WERI-Rb-1 (cell line): ENCODE measurements around the gene COL4A6.

Experiments
- DNase-seq: peaks from one replicate; pipeline ENCODE4 v3.0.0-alpha.2; 2020
- H3K27ac ChIP-seq: fragments of 250-450 bp; sonication (Bioruptor Pico); 2 replicates; pipeline ENCODE4 v1.5.1; 2020; ENCODE audit warnings: mild to moderate bottlenecking, moderate library complexity
- H3K27me3 ChIP-seq: fragments of 250-450 bp; sonication (Bioruptor Pico); 2 replicates; pipeline ENCODE4 v1.5.1; 2021; ENCODE audit warnings: mild to moderate bottlenecking, low read depth, moderate library complexity; ENCODE audit not compliant: insufficient read depth, severe bottlenecking
- H3K36me3 ChIP-seq: fragments of 250-450 bp; sonication (Bioruptor Pico); 2 replicates; pipeline ENCODE4 v1.5.1; 2020; ENCODE audit warnings: mild to moderate bottlenecking, moderate library complexity
- H3K4me3 ChIP-seq: 2 replicates; pipeline ENCODE4 v1.5.1; 2011; ENCODE audit warnings: low read depth, mild to moderate bottlenecking, control low read depth, low read length
- H3K9me3 ChIP-seq: fragments of 250-450 bp; sonication (Bioruptor Pico); 2 replicates; pipeline ENCODE4 v1.5.1; 2021; ENCODE audit warnings: mild to moderate bottlenecking, moderate library complexity; ENCODE audit not compliant: severe bottlenecking
- TF ChIP-seq, protein P1 (sequence below): IDR thresholded peaks from 2 replicates; pipeline ENCODE4 v1.5.1; 2011; ENCODE audit warnings: low read depth, mild to moderate bottlenecking, control low read depth, inconsistent platforms, low read length

COL4A6 gene

DNA sequence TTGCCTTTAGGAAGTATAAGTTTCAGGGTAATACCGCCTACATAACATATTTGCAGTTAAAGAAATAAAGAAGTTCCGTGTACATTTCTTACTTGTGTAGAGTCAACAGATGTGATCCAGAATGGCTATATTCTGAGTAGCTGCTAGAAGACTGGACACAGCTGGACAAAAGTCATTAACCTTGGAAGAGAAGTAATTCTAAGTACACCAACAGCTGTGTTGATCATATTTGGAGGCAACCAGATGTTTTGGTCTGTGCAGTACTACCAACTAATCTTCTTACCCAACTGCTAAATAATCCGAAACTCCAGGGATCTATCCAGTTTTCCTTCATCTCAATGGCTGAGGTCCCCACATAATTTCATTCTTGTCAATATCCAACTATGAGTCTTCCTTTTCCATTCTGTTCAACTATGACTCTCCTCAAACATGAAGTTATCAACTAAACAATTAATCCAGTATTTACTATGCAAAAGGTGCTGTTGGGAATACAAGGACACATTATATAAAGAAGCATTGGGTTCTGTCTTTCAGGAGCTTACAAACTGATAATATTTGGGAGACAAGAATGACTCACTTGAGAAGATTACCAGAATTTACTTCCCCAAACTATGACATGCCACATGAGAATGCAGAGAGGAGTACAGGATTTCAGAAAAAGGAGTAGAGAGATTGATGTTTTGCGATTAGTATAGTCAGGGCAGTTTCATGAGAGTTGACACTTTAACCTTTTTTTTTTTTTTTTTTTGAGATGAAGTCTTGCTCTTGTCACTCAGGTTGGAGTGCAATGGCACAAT, 78.2 kb downstream of the COL4A6 start:
- TF ChIP-seq, protein P1, sequence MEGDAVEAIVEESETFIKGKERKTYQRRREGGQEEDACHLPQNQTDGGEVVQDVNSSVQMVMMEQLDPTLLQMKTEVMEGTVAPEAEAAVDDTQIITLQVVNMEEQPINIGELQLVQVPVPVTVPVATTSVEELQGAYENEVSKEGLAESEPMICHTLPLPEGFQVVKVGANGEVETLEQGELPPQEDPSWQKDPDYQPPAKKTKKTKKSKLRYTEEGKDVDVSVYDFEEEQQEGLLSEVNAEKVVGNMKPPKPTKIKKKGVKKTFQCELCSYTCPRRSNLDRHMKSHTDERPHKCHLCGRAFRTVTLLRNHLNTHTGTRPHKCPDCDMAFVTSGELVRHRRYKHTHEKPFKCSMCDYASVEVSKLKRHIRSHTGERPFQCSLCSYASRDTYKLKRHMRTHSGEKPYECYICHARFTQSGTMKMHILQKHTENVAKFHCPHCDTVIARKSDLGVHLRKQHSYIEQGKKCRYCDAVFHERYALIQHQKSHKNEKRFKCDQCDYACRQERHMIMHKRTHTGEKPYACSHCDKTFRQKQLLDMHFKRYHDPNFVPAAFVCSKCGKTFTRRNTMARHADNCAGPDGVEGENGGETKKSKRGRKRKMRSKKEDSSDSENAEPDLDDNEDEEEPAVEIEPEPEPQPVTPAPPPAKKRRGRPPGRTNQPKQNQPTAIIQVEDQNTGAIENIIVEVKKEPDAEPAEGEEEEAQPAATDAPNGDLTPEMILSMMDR = no peak
- Histone ChIP-seq H3K27me3 (peaks cover 32% of the 10 kb centered on the region), H3K36me3 (no peaks in the 10 kb centered on the region), H3K9me3 (no peaks in the 10 kb centered on the region), H3K4me3 (no peak overlapping the region), H3K27ac (no peak overlapping the region)
- DNase-seq = no peak

GRCh38 chrX:108353452-108353851, 84.8 kb downstream of the COL4A6 start:
- Histone ChIP-seq H3K36me3 (no peaks in the 10 kb centered on the region), H3K4me3 (no peak overlapping the region), H3K27ac (no peak overlapping the region), H3K9me3 (no peaks in the 10 kb centered on the region), H3K27me3 (peaks cover 34% of the 10 kb centered on the region)
- TF ChIP-seq, protein P1 = no peak
- DNase-seq = no peak

- H3K4me3 ChIP-seq = no peak overlapping the region
- no peak for DNase-seq
- TF ChIP-seq, protein P1 = no peak
Observed at GRCh38 chrX:108349210-108349609, 89.0 kb downstream of the COL4A6 start.

GRCh38 chrX:108348525-108348924, 89.7 kb downstream of the COL4A6 start:
- TF ChIP-seq, protein P1 = no peak
- no peaks in the 10 kb centered on the region for H3K9me3 ChIP-seq

More at GRCh38 chrX:108349210-108349609, 89.0 kb downstream of the COL4A6 start:
- Histone ChIP-seq H3K27me3 (peaks cover 42% of the 10 kb centered on the region), H3K9me3 (no peaks in the 10 kb centered on the region), H3K27ac (no peak overlapping the region), H3K36me3 (no peaks in the 10 kb centered on the region)

DNA sequence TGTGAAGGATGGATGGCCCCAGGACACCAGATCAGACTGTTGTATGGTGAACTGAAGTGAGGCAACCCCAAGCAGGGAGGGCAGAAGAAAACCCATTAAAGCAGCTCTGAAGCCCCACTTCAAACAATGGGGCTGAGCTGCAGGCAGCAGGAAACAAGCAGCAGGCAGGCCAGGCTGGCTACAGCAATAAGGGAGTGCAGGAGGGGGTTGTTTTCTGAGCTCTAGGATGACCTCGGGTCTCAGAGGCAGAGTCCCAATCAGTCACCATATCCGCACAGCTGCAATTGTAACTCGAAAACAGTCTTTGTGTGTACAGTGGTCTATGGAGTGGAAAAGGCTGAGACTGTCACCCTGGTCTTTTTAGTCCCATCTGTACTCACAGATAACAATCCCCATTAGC, 90.4 kb downstream of the COL4A6 start:
- Histone ChIP-seq H3K9me3 (no peaks in the 10 kb centered on the region), H3K36me3 (no peaks in the 10 kb centered on the region), H3K27me3 (peaks cover 43% of the 10 kb centered on the region), H3K27ac (no peak overlapping the region), H3K4me3 (no peak overlapping the region)
- TF ChIP-seq, protein P1 = no peak
- no peak for DNase-seq

More at GRCh38 chrX:108348525-108348924, 89.7 kb downstream of the COL4A6 start:
- Histone ChIP-seq H3K27me3 (peaks cover 42% of the 10 kb centered on the region), H3K36me3 (no peaks in the 10 kb centered on the region), H3K4me3 (no peak overlapping the region), H3K27ac (no peak overlapping the region)
- DNase-seq = no peak

GRCh38 chrX:108344216-108344615, 94.0 kb downstream of the COL4A6 start:
- H3K36me3 ChIP-seq = no peaks in the 10 kb centered on the region
- H3K4me3 ChIP-seq = no peak overlapping the region
- TF ChIP-seq, protein P1 = no peak
- peaks cover 41% of the 10 kb centered on the region for H3K27me3 ChIP-seq
- H3K9me3 ChIP-seq = no peaks in the 10 kb centered on the region
- H3K27ac ChIP-seq = no peak overlapping the region
- DNase-seq = no peak
